ENCODE results near the gene GTF2A1.
"Not testable (repeated sequence)": the region's sequence is repeated elsewhere in the genome, so short reads cannot be mapped to it uniquely, and the experiment has no call there.

The GTF2A1 gene

DNA sequence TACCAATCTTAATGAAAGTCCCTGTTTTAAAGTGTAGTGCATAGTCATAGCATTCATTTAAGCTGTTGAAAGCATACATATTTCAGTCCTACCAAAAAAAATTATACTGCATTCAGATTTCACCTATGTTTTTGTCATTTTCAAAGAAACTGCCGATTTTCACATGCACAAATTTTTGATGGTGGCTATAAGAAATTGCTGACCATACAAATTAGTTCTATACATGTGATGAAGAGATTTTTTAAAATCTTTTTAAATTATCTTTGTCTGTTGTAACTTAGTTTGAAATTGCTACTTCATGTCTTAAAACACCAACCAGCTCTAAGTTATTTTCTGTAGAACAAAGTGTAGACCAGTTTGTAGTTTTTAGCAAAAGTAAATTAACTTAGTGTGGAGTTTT, 3.5 kb upstream of the GTF2A1 start:
- DNase-seq = no peak

DNA sequence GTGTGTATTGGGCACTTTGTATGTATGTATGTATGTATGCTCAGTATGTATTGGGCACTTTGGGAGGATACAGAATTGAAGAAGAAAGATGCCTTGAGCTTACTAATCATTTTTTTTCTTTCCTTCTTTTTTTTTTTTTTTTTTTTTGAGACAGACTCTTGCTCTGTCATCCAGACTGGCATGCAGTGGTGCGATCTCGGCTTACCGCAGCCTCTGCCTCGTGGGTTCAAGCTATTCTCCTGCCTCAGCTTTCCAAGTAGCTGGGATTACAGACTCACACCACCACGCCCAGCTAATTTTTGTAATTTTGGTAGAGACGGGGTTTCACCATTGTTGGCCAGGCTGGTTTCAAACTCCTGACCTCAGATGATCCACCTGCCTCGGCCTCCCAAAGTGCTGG, 3.0 kb upstream of the GTF2A1 start:
- not testable (repeated sequence) for DNase-seq

DNA sequence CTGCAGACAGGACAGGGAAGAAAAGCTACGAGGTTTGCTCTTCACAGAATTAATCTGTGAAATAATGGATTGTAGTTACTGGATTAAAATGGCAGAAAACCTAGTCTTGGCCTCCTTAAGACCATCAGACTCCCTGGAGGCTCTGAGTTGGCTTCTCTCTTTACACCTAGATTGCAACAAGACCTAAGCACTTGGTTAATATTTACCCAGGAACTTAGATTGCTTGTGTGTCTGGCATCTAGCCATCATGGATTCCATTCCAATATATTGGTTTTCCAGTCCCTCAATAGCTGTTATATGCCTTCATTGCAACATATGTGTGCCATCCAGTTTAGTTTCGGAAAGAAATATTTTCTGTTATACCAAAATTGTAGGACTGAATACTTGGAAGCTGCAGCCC, 1.9 kb upstream of the GTF2A1 start:
- no peak for DNase-seq

DNA sequence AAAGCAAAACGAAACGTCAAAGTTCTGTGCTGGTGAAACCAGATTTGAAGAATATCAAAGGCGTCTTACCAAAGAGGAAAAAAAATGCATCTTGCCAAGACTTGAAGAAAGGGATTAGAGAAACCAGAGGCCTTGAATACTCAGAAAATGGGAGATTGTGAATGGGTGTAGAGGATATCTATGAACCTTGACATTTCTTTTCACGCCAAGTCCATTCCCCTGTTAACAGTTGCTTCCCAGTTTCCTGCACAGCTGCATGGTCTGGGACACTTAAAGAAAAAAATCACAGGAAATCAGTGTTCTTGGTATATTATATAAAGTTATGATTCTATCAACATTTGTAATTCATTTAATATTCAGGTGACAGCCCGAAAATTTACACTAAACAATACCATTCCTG, 1.4 kb upstream of the GTF2A1 start:
- DNase-seq = no peak

DNA sequence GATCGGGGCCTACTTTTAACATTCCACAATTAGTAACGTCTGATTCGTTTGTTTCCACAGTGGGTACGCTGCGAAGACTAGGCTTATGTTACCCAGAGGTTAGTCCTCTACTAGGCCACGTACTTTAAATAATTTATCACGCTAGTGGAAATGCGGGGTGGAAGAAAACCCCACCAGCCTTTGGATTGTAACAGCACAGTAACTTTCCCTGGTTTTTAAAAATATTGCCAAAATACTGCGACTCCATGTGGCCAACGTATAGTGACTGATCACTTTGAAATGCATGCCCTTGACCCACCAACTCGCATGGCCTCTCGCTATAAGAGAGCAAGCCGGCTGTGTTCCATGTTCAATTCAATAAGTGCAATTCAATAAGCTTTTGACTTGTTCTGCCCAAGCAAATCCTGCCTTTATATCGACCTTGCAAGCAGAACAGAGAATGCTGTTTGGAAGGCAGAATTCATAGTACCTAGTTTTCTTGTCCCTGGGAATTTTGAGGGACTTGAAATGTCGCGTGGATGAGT, 882 bp upstream of the GTF2A1 start:
- no peak for DNase-seq

DNA sequence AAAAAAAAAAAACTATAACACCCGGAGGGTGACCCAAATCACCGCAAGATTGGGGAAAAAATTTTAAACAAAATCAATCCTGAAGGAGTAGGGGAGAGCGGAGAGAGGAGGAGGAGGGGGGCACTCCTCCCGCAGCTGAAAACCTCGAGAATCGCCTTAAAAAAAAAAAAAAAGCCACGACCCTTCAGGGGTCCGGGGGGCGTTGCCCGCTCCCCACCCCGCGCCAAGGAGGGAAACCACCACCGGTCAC, 254 bp downstream of the GTF2A1 start:
- DNase-seq = no peak

DNA sequence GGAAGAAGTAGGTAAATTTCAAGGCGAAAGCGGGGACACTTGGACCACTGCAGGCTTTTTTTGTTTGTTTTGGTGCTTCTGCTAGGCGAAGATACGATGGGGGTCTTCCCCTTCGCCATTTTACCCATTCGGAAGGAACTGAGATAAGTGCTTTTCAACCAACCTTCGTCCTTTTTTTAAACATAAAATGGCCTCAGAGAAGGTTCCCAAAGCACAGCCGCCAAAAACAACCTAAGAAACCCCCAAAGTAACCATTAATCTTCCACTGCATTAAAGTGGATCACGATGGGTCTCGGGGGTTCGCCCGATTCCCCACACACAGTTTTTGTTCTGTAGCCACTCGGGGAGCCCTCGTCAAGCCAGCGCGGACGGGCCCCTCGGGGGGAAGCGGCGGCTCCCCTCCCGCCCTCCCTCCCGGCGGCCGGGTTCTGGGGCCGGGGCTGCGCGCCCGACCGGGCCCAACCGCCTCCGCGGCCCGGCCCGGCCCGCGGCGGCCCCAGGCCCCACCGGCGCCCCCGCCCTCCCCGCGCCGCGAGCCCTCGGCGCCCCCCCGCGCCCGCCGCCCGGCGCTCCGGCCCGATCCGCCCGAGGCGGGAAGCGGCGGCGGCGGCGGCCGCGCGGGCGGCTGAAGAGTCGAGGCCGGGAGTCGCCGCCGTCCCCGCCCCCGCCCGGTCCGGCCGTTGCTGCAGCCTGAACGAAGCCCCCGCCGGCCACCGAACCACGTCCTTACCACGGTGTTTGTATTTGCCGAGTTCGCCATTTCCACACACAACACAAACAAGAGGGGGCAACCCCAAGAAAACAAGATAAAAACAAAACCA, 790 bp downstream of the GTF2A1 start:
- DNase-seq = peak; percentile 51

DNA sequence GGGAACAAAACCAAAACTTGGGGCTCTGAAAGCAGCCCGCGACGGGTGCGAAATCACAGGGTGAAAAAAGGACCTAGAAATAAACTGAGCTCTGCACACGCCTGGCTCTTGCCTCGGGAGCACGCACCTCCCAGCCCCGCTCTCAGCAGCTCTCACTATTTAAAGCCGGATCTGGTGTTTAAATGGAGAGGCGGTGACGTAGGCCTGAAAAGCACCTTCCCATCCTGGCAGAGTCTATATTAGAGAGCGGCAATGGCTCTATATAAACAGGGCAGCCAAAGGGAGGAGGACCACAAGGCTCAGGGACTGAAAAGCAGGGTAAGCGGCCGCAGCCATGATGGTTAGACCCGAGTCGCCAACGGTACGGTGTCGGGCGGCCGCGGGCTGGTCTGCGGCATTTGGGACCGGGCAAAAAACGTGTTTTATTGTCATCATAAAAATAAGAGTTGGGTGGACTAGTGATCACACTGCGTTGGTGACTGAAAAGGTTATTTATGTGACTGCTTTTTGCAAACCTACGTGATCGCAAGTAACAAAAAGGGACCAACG, 1.5 kb downstream of the GTF2A1 start:
- peak; percentile 87 for DNase-seq

DNA sequence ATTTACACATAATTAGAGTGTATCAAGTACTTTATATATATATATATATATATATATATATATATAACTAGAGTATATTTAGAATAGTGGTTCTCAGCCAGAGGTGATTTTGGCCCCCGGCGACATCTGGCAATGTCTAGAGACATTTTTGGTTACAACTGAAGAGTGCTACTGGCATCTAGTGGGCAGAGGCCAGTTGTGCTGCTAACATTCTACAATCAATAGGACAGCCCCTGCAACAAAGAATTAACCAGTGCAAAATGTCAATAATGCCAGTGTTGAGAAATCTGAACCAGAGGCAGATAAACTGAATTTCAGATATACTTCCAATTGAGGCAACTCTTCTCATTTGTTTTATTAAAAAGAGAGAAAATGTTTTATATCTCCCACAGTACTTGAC, 8.9 kb downstream of the GTF2A1 start:
- peak; percentile 46 for DNase-seq

DNA sequence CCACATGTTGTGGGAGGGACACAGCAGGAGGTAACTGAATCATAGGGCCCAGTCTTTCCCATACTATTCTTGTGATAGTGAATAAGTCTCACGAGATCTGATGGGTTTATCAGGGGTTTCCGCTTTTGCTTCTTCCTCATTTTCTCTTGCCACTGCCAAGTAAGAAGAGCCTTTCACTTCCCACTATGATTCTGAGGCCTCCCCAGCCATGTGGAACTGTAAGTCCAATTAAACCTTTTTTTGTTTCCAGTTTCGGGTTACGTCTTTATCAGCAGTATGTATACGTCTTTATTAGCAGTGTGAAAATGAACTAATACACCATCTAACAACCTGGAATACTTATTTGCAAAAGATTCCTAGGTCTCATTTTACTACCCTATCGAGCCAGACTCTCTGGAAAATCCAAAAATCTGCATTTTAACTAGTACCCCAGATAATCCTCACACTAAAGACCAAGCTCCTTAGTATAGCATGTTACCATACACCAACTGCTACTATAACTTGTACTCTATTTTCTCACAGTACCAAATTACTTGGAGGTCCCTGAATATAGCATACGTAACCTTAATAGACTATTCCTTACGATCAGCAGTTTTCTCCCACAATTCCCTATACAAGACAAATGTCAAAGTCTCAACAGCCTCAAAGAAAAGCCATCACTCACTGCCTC, 11.5 kb downstream of the GTF2A1 start:
- DNase-seq = no peak

DNA sequence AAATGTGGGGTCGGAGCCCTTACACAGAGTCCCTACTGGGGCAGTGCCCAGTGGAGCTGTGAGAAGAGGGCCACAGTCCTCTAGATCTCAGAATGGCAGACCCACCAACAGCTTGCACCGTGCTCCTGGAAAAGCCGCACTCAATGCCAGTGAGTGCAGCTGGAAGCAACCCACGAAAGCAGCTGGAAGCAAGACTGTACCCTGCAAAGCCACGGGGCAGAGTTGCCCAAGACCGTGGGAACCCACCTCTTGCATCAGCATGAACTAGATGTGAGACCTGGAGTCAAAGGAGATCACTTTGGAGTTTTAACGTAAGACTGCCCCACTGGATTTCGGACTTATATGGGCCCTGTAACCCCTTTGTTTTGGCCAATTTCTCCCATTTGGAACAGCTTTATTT, 12.3 kb downstream of the GTF2A1 start:
- DNase-seq = no peak

DNA sequence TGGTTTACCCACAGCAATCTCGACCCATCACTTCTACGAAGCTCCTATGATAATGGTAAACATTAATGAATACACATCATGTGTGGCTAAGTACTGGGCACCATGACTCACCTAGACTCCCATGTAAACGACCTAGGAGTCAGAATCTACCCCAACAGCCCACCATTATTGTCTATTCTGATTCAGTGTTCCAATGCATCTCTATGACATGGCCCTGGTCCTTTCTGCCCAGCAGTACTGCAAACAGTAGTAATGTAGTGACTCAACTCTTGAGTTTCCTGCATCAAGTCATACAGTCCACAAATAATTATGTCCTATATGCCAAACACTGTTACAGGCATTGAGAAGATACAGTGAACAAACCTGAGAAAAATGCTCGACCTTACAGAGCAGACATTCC, 14.6 kb downstream of the GTF2A1 start:
- DNase-seq = no peak

DNA sequence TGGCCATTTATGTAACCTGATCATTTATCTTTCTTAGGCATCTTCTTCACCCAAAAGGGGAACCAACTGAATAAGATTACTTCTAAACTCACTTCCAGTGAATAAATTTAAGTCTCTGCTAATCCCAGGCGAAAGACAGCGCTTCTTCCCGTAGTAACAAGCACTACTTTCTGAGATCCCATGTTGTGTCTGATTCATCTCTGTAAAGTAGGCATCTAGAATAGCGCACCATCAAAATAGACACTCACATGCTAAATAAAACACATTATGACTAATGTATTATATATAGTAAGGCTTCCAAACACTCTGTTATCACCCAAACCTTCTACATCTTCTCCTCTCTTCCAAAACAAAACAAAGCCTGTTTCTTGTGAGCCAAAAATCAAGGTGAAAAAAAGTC, 15.1 kb downstream of the GTF2A1 start:
- no peak for DNase-seq

DNA sequence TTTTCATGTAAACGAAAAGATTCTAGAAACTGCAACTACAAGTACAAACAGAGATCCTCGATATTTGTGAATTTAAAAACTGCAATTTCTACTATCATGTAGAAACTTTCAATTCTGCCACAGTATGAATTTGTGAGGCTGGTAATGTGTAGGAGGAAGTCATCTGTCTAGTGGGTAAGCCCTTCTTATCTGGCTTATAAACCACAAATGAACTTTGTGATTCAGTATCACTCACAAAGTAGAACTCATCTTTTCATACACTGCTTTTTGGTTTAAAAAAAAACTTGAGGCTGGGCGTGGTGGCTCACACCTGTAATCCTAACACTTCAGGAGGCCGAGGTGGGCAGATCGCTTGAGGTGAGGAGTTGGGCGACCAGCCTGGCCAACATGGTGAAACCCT, 20.7 kb downstream of the GTF2A1 start:
- peak; percentile 28 for DNase-seq

DNA sequence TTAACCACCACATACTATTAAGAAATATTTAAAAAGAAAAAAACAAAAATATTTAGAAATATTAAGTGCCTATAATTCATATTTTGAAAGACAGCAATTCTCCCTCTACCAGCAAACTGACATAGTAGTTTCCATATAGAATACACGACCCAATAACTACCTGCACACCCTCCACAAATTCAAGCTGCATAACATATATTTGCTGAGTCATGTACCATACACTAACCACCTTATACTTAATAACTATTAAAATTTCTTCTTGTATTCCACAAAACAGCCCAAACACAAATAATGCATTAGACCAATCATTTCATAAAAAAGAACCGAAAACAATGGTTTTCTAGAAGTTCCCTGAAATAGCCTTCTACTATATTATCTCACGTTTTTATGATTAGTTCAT, 21.7 kb downstream of the GTF2A1 start:
- DNase-seq = no peak

DNA sequence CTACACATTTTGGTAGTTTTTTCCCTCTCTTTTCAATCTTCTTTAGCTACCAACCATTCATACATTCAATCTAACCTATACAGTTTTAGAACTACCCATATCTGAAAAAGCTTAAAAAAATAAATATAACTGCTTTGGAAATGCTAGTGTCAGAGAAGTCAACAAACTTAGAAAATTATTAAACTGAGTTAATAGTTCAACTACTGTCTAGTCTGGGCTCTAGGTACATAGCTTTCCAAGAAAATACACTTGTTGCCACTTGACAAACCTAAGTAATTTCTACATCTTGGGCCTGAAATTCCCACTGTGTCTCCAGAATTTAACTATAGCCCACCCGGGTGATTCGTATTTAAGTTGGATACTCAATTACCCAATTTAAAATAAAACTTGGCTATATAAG, 22.1 kb downstream of the GTF2A1 start:
- DNase-seq = no peak

DNA sequence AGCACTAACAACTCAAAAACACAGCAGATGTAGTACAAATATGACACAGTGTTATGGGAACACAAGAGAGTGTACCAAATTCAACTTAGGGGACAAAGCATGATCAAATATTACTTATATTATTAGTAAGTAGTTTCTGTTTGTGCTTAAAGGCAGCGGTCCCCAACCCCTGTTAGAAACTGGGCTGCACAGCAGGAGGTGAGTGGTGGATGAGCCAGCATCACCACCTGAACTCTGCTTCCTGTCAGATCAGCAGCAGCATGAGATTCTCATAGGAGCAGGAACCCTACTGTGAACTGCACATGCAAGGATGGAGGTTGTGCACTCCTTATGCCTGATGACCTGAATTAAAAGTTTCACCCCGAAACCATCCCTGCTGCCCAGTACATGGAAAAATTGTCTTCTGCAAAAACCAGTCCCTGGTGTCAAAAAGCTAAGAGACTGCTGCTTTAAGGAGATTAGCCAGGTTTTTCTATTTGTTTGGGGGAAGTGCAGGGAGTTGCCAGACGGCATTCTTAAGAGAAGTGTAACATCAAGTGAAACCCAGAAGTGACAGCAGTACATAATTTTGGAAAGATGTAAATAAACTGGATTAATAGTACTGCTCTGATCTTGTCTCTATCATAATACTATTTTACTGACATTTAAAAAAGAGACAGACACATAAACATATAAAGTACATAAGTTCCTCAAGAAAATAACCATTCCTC, 26.7 kb downstream of the GTF2A1 start:
- peak; percentile 37 for DNase-seq

DNA sequence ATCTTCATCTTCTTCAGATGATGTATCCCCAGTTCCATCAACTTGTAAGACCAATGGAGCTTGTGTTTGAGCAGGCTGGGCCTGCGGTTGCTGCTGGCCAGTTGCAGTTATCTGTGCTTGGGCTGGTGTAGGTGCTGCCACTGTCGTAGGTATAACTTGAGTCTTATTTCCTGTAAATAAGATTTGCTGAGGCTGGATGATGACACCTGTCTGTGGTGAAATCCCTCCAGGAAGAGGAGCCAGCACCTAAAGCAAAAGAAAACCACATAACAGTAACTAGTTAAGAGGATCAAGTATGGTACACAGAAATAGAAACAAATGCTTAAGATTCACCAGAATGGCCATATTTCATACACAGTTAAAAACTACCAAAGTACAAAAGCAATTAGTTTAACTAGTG, 28.2 kb downstream of the GTF2A1 start:
- DNase-seq = peak; percentile 42

DNA sequence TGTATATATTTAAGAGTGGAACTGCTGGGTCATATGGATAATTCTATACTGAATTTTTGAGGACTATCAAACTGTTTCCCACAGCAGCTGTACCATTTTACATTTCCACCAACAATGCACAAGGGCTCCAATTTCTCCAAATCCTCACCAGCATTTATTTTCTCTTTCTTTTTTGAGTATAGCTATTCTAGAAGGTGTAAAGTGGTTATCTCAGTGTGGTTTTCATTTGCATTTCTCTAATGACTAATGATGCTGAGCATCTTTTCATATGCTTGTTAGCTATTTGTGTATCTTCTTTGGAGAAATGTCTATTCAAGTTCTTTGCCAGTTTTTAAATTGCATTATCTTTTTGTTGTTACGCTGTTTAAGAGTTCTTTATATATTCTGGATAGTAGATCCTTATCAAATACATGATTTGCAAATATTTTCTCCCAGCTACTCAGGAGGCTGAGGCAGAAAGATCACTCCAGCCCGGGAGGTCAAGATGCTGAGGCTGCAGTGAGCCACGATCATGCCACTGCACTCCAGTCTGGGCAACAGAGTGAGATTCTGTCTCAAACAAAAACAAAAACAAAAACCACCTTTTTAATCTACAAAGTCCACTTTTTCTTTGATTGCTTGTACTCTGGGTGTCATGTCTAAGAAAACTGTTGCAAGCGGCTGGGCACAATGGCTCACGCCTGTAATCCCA, 32.8 kb downstream of the GTF2A1 start:
- DNase-seq = no peak

DNA sequence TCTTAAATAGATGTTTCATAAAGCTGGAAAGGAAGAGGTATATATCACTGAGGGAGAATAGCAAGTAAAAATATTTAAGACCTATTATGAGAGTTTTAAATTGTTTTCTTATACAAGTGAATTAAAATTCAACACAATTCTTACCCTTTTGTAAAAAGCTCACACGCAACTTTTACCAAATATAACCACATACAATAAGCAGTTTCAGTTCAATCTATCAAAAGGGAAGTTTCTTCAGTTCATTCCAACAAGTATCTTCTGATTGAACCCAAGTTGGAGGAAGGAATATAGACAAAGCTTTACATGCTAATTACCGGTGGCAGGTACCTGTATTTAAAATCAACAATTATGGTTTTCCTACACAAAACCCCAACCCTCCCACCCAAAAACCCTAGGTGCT, 41.1 kb downstream of the GTF2A1 start:
- no peak for DNase-seq

DNA sequence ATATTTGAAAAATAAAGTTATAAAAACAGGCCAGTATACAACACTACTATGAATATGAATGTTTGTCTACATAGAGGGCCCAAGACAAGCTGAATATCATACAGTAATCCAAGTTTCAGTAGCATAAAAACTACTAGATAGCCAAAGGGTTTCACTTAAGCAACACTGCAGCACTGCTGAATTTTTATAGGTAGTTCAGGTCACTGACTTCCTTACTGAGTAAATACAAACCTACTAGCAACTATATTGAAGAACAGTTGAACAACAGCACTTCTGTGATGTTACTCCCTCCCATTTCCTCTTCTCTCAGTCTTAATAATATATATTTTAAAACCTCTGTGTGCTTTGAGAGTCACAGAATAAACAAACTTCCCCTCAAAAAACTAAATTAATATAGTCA, 42.7 kb downstream of the GTF2A1 start:
- no peak for DNase-seq

DNA sequence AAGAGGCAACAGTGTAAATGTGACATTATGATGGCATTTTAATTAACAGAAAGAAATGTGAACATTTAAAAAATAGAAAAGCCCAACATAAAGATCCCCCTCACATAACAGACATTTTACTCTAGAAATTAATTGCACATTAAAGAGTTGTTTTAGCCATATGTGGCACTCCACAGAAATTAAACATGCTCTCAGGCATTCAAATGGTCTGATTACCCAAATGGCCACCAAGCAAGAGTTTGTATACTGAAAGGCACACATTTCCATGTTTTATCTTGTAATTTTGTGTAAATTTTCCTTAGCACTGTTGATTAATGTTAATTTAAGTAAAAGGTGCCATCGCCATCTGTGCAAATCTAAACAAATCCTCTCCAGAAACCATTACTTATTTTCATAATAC, 43.5 kb downstream of the GTF2A1 start:
- no peak for DNase-seq

DNA sequence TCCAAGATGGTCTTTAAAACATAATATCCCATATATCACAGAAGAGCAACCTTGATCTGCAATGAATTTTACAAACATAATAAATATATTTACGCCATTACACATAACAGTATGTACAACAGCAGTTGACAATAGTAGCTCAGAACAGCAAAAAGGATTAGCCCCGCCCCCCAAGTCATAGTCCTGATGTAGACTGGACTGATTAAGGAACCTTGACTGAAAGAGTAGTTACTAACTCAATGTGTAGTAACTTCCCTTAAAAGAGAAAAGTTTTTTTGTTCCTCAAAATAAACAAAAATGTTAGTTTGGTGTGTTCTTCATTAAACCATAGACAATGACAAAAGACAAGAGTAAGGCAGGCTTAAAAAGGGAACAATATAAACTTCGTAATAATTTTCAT, 44.5 kb downstream of the GTF2A1 start:
- DNase-seq = peak; percentile 15
